Dedifferentiated amniotic fluid mesenchymal stem cell (primary cell): ENCODE data around the gene TNIK.

Experiments
- DNase-seq: peaks from one replicate; pipeline ENCODE4 v3.0.0-alpha.2; 2016; ENCODE audit errors: extremely low spot score

TNIK gene

GRCh38 chr3:171362575-171362974, 97.6 kb downstream of the TNIK start:
- no peak for DNase-seq

- DNase-seq, result no peak
These were observed 101.4 kb downstream of the TNIK start for GRCh38 chr3:171358881-171359198.

GRCh38 chr3:171358181-171358880, 101.9 kb downstream of the TNIK start:
- DNase-seq, result no peak

- no peak for DNase-seq
These were observed 102.5 kb downstream of the TNIK start for GRCh38 chr3:171357721-171358120.

- no peak for DNase-seq
These were observed 104.0 kb downstream of the TNIK start for GRCh38 chr3:171356251-171356650.

- no peak for DNase-seq
These were observed 105.3 kb downstream of the TNIK start for GRCh38 chr3:171354706-171355582.

- no peak for DNase-seq
These were observed 106.0 kb downstream of the TNIK start for GRCh38 chr3:171354049-171354705.

GRCh38 chr3:171353423-171353822, 106.8 kb downstream of the TNIK start:
- no peak for DNase-seq

- no peak for DNase-seq
These were observed 107.7 kb downstream of the TNIK start for GRCh38 chr3:171352387-171352935.

- no peak for DNase-seq
These were observed 108.5 kb downstream of the TNIK start for GRCh38 chr3:171351676-171352075.

- DNase-seq, result no peak
These were observed 109.8 kb downstream of the TNIK start for GRCh38 chr3:171350364-171350763.

- no peak for DNase-seq
These were observed 110.8 kb downstream of the TNIK start for GRCh38 chr3:171349392-171349791.

GRCh38 chr3:171348121-171348520, 112.1 kb downstream of the TNIK start:
- DNase-seq, result peak; percentile 19

- no peak for DNase-seq
These were observed 112.7 kb downstream of the TNIK start for GRCh38 chr3:171347301-171348039.

GRCh38 chr3:171346582-171347300, 113.5 kb downstream of the TNIK start:
- no peak for DNase-seq

GRCh38 chr3:171346019-171346418, 114.2 kb downstream of the TNIK start:
- no peak for DNase-seq

GRCh38 chr3:171345107-171345843, 114.9 kb downstream of the TNIK start:
- DNase-seq, result no peak

- DNase-seq, result no peak
These were observed 116.5 kb downstream of the TNIK start for GRCh38 chr3:171343693-171344092.

GRCh38 chr3:171342783-171343420, 117.3 kb downstream of the TNIK start:
- no peak for DNase-seq

GRCh38 chr3:171342200-171342599, 118.0 kb downstream of the TNIK start:
- DNase-seq, result no peak
